Prostate gland (tissue), 2 donors: ENCODE data around the gene HMGB2.

Experiments
- CTCF ChIP-seq, 4 experiments: fragments of 200-600 bp in 2 of 4; fragments of 450-650 bp in 2 of 4; sonication (generic) in 2 of 4; IDR thresholded peaks; 1 replicate in 3 of 4; 2 replicates in 1 of 4; pipeline ENCODE4 v1.5.1; 2016 to 2019; ENCODE audit warnings: antibody characterized with exemption in 4 of 4, mild to moderate bottlenecking in 2 of 4, moderate library complexity in 2 of 4
- POLR2A ChIP-seq: fragments of 450-650 bp; IDR thresholded peaks from one replicate; pipeline ENCODE4 v1.6.1; 2016; ENCODE audit warnings: antibody characterized with exemption, mild to moderate bottlenecking

GRCh38 chr4:173347467-173347866, 13.3 kb upstream of the HMGB2 start:
- TF ChIP-seq CTCF (IDR thresholded peaks at IDR 0.05) = no peak
- no peak for TF ChIP-seq POLR2A
